ENCODE results near the gene MAP2K2. TPM values are rescaled to one million over a fixed set of nuclear protein-coding genes. Genes with fewer than 3 reads are reported as not detected.
A peak's percentile ranks its signal among the peaks of the same experiment; 100 is the strongest.

Gene MAP2K2
- total RNA-seq, 6 donors from 2014 or later = 86.8 to 170 (median 134) TPM

DNA sequence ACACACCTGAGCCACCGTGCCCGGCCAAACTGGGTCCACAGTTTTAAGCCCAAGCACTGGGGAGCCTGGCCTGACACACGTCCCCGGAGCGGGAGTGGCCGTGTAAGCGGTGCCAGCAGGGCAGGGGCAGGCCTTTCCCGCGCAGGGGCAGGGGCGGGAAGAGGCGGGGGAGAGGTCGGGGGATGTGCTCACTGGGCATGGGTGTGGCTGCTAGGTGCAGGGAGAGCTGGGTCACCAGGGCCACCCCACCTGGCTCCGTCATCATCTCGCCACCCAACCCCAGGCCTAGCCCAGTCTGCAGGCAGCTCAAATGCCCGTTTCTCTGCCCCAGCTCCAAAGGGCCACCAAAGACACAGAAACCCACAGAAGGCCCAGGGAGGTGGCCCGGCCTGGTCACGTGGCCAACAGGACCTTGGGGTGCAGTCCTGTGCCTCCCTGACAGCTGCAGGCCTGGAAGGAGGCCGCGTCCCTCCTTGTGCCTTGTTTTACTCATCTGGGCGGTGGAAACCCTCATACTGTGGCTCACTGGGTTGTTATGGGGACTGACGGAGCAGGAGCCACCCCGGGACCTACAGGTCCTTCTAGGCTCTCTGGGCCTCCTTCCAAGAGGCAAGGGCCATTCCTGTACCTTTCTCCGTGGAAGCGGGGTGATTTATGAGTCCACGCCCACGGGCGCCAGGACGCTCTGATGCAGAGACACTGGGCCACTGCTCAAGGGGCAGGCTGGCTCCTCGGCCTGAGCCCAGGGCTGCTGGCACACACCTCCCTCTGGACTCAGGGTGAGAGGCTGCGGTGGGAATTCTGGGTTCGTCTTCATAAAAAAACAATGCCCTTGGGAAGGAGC lies 27.7 kb downstream of the MAP2K2 start:
- no peak for ATAC-seq (ENCODE audit: low FRiP score in 2 of 2)
- no peaks in the 10 kb centered on the region for H3K27me3 ChIP-seq
- DNase-seq = peak in 1 of 2 donors; percentile 64
- no peaks in the 10 kb centered on the region for H3K9me3 ChIP-seq
- peaks cover 0 to 24% (median 6%) of the 10 kb centered on the region in 4 donors for H3K4me1 ChIP-seq
- H3K4me3 ChIP-seq = no peak overlapping the region
- TF ChIP-seq POLR2A (IDR thresholded peaks at IDR 0.05) (no peak), EP300 (IDR thresholded peaks at IDR 0.05) (no peak), POLR2AphosphoS5 (IDR thresholded peaks at IDR 0.05) (no peak)
- 82 to 97% methylated on average over 7 to 18 of the region's 31 CpGs for WGBS, 2 donors
- no peak overlapping the region for H3K27ac ChIP-seq
- peaks cover 2 to 78% (median 43%) of the 10 kb centered on the region in 4 donors for H3K36me3 ChIP-seq

DNA sequence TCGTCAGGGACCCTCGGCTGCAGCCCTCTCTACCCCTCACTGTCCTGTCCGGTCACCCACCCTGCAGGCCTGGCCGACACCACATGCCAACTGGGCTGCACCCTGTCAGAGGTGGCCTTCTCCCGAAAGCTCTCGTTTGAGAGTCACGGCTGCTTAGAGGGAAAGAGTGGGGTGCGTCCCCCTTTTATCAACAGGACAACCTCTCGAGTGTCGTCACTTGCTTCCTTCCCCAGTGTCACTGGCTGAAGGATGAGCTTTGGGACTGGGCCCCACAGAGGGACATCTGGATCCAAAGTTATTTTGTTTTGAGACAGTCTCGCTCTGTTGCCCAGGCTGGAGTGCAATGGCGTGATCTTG lies 28.5 kb downstream of the MAP2K2 start:
- Histone ChIP-seq H3K9me3 (no peaks in the 10 kb centered on the region), H3K4me1 (peaks cover 0 to 24% (median 6%) of the 10 kb centered on the region in 4 donors), H3K4me3 (no peak overlapping the region), H3K36me3 (peaks cover 0 to 78% (median 41%) of the 10 kb centered on the region in 4 donors), H3K27ac (no peak overlapping the region), H3K27me3 (no peaks in the 10 kb centered on the region)
- ATAC-seq (ENCODE audit: low FRiP score in 2 of 2) (no peak), DNase-seq (no peak)
- WGBS, 2 donors = 94 to 96% methylated on average over 6 to 12 of the region's 12 CpGs
- TF ChIP-seq EP300 (IDR thresholded peaks at IDR 0.05) (no peak), POLR2A (IDR thresholded peaks at IDR 0.05) (no peak), POLR2AphosphoS5 (IDR thresholded peaks at IDR 0.05) (no peak)
- TF ChIP-seq, protein P1, sequence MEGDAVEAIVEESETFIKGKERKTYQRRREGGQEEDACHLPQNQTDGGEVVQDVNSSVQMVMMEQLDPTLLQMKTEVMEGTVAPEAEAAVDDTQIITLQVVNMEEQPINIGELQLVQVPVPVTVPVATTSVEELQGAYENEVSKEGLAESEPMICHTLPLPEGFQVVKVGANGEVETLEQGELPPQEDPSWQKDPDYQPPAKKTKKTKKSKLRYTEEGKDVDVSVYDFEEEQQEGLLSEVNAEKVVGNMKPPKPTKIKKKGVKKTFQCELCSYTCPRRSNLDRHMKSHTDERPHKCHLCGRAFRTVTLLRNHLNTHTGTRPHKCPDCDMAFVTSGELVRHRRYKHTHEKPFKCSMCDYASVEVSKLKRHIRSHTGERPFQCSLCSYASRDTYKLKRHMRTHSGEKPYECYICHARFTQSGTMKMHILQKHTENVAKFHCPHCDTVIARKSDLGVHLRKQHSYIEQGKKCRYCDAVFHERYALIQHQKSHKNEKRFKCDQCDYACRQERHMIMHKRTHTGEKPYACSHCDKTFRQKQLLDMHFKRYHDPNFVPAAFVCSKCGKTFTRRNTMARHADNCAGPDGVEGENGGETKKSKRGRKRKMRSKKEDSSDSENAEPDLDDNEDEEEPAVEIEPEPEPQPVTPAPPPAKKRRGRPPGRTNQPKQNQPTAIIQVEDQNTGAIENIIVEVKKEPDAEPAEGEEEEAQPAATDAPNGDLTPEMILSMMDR (IDR thresholded peaks at IDR 0.05) = no peak

DNA sequence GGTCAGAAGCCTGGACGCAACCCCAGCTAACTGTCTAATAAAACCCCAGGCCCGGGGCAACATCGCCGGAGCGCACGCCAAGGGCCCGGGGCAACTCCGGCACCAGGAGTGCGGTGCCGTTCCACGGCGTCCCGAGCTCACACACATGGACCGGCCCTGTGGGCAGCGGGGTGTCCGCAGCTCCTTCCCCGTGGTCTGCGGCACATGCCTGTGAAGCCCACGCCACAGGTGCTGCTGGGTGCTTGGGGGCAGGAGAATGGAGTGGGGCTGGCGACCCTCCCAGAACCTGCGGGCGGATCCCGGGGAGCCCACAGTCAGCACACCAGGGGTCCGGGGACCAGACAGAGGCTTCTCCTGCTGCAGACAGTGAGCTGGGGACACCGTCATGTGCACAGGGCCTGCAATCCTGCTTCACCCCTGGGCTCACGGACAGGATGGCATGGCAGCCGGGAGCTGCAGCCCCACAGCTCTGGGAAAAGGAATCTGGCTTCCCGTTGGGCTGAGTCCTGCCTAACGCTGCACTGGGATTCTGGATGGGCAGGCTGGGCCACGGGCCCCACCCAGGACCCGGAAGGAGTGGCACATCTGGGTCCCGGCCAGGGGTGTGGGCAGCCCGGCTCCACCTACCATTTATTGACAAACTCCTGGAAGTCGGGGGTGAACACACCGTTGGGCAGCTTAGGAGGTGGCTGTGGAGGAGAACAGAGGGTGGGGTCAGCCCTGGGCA lies 29.0 kb downstream of the MAP2K2 start:
- no peak overlapping the region for H3K4me3 ChIP-seq
- peaks cover 0 to 22% (median 6%) of the 10 kb centered on the region in 4 donors for H3K4me1 ChIP-seq
- H3K27ac ChIP-seq = no peak overlapping the region
- H3K36me3 ChIP-seq = peaks cover 0 to 78% (median 43%) of the 10 kb centered on the region in 4 donors
- no peak for TF ChIP-seq POLR2AphosphoS5 (IDR thresholded peaks at IDR 0.05)
- ATAC-seq (ENCODE audit: low FRiP score in 2 of 2) (no peak), DNase-seq (peak in 1 of 2 donors; percentile 78)
- WGBS, 2 donors = 79 to 87% methylated on average over 4 to 34 of the region's 35 CpGs
- H3K27me3 ChIP-seq = no peaks in the 10 kb centered on the region
- no peaks in the 10 kb centered on the region for H3K9me3 ChIP-seq

DNA sequence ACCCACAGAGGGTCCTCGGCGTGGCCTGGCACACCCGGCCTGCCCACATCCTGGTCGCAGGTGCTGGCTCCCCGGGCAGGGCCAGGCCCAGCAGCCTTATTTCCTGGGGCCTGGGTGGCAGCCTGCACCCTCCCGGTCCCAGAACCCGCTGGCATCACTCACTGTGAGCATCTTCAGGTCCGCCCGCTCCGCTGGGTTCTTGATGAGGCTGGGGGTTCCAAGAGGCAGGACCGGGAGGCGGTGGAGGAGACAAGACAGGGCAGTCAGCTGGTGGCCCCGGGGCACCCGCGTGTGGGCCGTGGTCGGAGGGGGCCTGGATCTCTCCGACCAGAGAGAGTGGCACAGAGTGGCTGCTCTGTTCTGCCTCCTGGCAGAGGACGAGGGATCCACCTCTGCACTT lies 29.6 kb downstream of the MAP2K2 start:
- WGBS, 2 donors = 97 to 100% methylated on average over 7 to 14 of the region's 19 CpGs

DNA sequence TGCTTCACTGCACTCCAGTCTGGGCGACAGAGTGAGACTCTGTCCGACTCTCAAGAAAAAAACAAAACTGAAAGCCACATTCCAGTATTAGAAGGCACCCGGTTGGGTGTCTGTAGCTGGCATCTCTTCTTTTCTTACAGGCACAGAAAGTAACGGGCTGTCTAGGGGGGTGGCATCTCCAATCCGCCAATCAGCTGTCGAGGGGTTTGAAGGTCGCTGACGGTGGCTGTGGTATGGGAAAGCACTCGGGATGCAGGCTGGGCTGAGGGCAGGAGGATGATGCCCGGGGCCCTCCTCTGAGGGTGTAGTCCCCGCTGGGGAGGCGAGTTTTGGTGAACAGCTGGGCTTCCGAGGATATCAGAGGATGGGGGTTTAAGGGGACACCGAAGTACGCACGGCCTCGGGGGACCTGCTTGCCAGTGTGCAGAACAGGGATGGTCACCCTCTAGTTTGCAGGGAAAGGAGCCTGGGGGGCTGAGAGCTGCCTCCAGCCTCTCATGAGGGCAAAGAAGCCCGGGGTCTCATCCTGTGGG lies 30.2 kb downstream of the MAP2K2 start:
- no peaks in the 10 kb centered on the region for H3K9me3 ChIP-seq
- WGBS, 2 donors = 93 to 95% methylated on average over 18 of the region's 18 CpGs
- H3K4me3 ChIP-seq = no peak overlapping the region
- no peak for TF ChIP-seq POLR2A (IDR thresholded peaks at IDR 0.05)
- TF ChIP-seq, protein P1 (IDR thresholded peaks at IDR 0.05) = no peak
- TF ChIP-seq POLR2AphosphoS5 (IDR thresholded peaks at IDR 0.05) = no peak
- no peak for TF ChIP-seq EP300 (IDR thresholded peaks at IDR 0.05)
- peaks cover 0 to 75% (median 38%) of the 10 kb centered on the region in 4 donors for H3K36me3 ChIP-seq
- ATAC-seq (ENCODE audit: low FRiP score in 2 of 2) = no peak
- peaks cover 0 to 11% (median 1%) of the 10 kb centered on the region in 4 donors for H3K4me1 ChIP-seq
- no peak overlapping the region for H3K27ac ChIP-seq
- H3K27me3 ChIP-seq = no peaks in the 10 kb centered on the region
- no peak for DNase-seq

More for the DNA sequence above, 29.6 kb downstream of the MAP2K2 start:
- TF ChIP-seq, protein P1 (IDR thresholded peaks at IDR 0.05) = no peak
- peaks cover 0 to 78% (median 43%) of the 10 kb centered on the region in 4 donors for H3K36me3 ChIP-seq
- DNase-seq (peak in 1 of 2 donors; percentile 66), ATAC-seq (ENCODE audit: low FRiP score in 2 of 2) (no peak)
- no peak overlapping the region for H3K27ac ChIP-seq
- no peaks in the 10 kb centered on the region for H3K27me3 ChIP-seq
- no peak overlapping the region for H3K4me3 ChIP-seq
- no peaks in the 10 kb centered on the region for H3K9me3 ChIP-seq
- H3K4me1 ChIP-seq = peaks cover 0 to 17% (median 4%) of the 10 kb centered on the region in 4 donors
